GM23248 (cell line): ENCODE results near the gene THBS1. TPM values are rescaled to one million over a fixed set of nuclear protein-coding genes. Genes with fewer than 3 reads are reported as not detected.

Source experiments
- DNase-seq: peaks from one replicate; pipeline ENCODE4 v3.0.0-alpha.2; 2015
- H2AFZ ChIP-seq: fragments of 200-600 bp; sonication (generic); 2 replicates; pipeline ENCODE4 v1.6.1; 2016; ENCODE audit warnings: antibody characterized with exemption
- H3F3A ChIP-seq: fragments of 200-600 bp; sonication (generic); 2 replicates; pipeline ENCODE4 v1.6.1; 2016; ENCODE audit warnings: mild to moderate bottlenecking, antibody characterized with exemption, mixed run types; ENCODE audit not compliant: insufficient read depth
- H3K27ac ChIP-seq: fragments of 200-600 bp; sonication (generic); 2 replicates; pipeline ENCODE4 v1.5.1; 2016; ENCODE audit warnings: mild to moderate bottlenecking
- H3K27me3 ChIP-seq: fragments of 200-600 bp; sonication (generic); replicated peaks from 2 replicates; pipeline ENCODE4 v1.6.1; 2016; ENCODE audit warnings: mild to moderate bottlenecking; ENCODE audit not compliant: insufficient read depth
- H3K36me3 ChIP-seq: fragments of 200-600 bp; sonication (generic); 2 replicates; pipeline ENCODE4 v1.6.1; 2016; ENCODE audit warnings: low read depth, mild to moderate bottlenecking
- H3K4me1 ChIP-seq: fragments of 200-600 bp; sonication (generic); 2 replicates; pipeline ENCODE4 v1.6.1; 2016; ENCODE audit warnings: mild to moderate bottlenecking; ENCODE audit not compliant: insufficient read depth
- H3K4me2 ChIP-seq: fragments of 200-600 bp; sonication (generic); one replicate; pipeline ENCODE4 v1.6.1; 2016; ENCODE audit warnings: mild to moderate bottlenecking; ENCODE audit not compliant: unreplicated experiment
- H3K4me3 ChIP-seq: fragments of 200-600 bp; sonication (generic); 2 replicates; pipeline ENCODE4 v1.5.1; 2016; ENCODE audit warnings: mild to moderate bottlenecking
- H3K79me2 ChIP-seq: fragments of 200-600 bp; sonication (generic); 2 replicates; pipeline ENCODE4 v1.6.1; 2016; ENCODE audit warnings: mild to moderate bottlenecking; ENCODE audit not compliant: insufficient read depth
- H3K9ac ChIP-seq: fragments of 200-600 bp; sonication (generic); 2 replicates; pipeline ENCODE4 v1.6.1; 2016; ENCODE audit warnings: mild to moderate bottlenecking
- H3K9me2 ChIP-seq: fragments of 200-600 bp; sonication (generic); 2 replicates; pipeline ENCODE4 v1.6.1; 2016; ENCODE audit warnings: mixed run types, mild to moderate bottlenecking, moderate library complexity; ENCODE audit not compliant: insufficient read depth
- H3K9me3 ChIP-seq: fragments of 200-600 bp; sonication (generic); one replicate; pipeline ENCODE4 v1.6.1; 2017; ENCODE audit warnings: low read depth
- H4K20me1 ChIP-seq: fragments of 200-600 bp; sonication (generic); 2 replicates; pipeline ENCODE4 v1.6.0; 2016; ENCODE audit not compliant: insufficient read depth
- EZH2 ChIP-seq: fragments of 200-600 bp; sonication (generic); IDR thresholded peaks from 2 replicates; pipeline ENCODE4 v1.6.1; 2018; ENCODE audit warnings: antibody characterized with exemption, mild to moderate bottlenecking; ENCODE audit not compliant: insufficient read depth, poor library complexity, severe bottlenecking
- EZH2phosphoT487 ChIP-seq: fragments of 200-600 bp; sonication (generic); IDR thresholded peaks from 2 replicates; pipeline ENCODE4 v1.6.1; 2018; ENCODE audit warnings: antibody characterized with exemption, moderate library complexity, mild to moderate bottlenecking, low read depth; ENCODE audit not compliant: insufficient read depth
- WGBS, 2 experiments: methylation state at CpG; one replicate each; pipeline ENCODE4 v1.1.6; 2015 to 2017; ENCODE audit warnings: low lambda C conversion rate in 2 of 2, low coverage in 1 of 2; ENCODE audit errors: missing lambda C conversion rate in 2 of 2; 5-methylcytosine and 5-hydroxymethylcytosine counted together
- in situ Hi-C: fragments of 300-500 bp; cut with MboI; formaldehyde crosslinking; loops from 2 replicates; pipeline ENCODE4 v1.15.0; 2020
- polyA plus RNA-seq: library from polyadenylated mRNA; unstranded; fragments of >200 nt; fragmentation: Nextera tagmentation; extraction: Ambion mirVana; gene quantifications from 2 replicates; pipeline ENCODE4 v1.2.1, GENCODE V29; 2016
- total RNA-seq: library from RNA; depleted of rRNA; stranded (reverse); fragments of >200 nt; shearing (Covaris generic); gene quantifications from 2 replicates; pipeline ENCODE4 v1.2.3, GENCODE V29; 2014

Gene THBS1
- total and polyA plus RNA-seq, 2 experiments from 2014 or later, result 2,858 to 7,697 TPM

DNA sequence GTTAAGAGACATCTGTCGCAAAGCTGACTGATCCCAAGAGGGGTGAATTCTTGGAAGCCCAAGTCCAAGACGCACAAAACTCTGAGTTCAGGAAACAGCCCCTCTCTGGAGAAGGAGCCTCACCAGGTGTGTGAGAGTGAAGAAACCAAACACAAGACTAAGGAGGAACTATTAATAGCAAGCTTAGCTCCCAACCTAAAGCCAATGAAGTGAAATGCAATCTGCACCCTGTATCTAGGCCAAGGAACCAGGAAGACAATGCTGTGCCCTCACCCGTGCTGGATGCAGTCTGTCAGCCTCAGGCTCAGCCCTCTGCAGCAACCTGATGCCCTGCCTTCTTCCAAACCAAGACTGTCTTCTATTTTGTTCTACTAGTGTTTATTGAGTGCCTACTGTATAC, 22.5 kb upstream of the THBS1 start:
- Histone ChIP-seq H3K4me3 (no peak overlapping the region), H3K27ac (no peak overlapping the region), H3K36me3 (no peaks in the 10 kb centered on the region), H2AFZ (no peak overlapping the region; the same call in 1 of the 2 replicates), H3K4me2 (no peak overlapping the region), H3K9me3 (no peaks in the 10 kb centered on the region), H3F3A (no peaks in the 10 kb centered on the region), H3K9ac (no peak overlapping the region), H3K27me3 (no peaks in the 10 kb centered on the region), H3K79me2 (no peaks in the 10 kb centered on the region), H4K20me1 (no peaks in the 10 kb centered on the region), H3K4me1 (no peaks in the 10 kb centered on the region), H3K9me2 (no peaks in the 10 kb centered on the region)
- TF ChIP-seq EZH2phosphoT487, result no peak
- no peak for TF ChIP-seq EZH2
- in situ Hi-C loops, result no loop called here
- no peak for DNase-seq
- 69 to 77% methylated on average over 3 of the region's 3 CpGs for WGBS, 2 experiments

DNA sequence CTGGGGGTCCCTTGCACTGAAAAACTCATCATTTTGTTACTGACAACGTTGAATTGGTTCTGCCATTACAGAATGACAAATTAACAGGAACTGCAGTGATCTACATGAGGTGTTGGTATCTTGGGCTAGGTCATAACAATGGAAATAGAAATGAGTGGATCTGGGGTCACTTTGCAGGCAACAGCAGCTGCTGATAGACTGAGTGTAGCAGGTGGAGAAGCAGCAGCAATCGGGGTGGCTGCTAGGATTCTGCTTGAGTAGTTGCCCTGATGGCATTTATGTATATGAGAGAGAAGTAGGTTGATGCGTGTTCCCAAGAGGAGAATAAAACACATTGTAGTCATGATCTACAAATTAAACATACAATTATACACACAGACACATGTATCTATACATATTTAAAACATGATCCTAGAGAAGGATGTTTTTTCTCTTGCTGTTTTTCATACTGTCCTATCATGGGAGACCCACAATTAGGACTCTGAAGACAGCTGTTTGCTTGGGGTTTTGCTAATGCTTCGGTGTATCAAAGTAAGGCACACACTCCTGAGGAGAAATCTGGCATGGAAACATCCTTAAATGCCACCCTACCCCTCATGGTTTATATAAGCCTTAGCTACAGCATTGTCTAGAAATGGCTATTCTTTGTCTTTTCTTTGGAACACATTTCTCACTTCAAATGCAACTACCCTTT, 15.8 kb upstream of the THBS1 start:
- WGBS, 2 experiments, result 72 to 73% methylated on average over 4 of the region's 4 CpGs
- no peaks in the 10 kb centered on the region for H3K36me3 ChIP-seq
- H3K9me2 ChIP-seq, result no peaks in the 10 kb centered on the region
- H2AFZ ChIP-seq, result no peak overlapping the region
- no peaks in the 10 kb centered on the region for H3K9me3 ChIP-seq
- H3K4me3 ChIP-seq, result no peak overlapping the region
- H4K20me1 ChIP-seq, result no peaks in the 10 kb centered on the region
- H3K27ac ChIP-seq, result no peak overlapping the region
- TF ChIP-seq EZH2phosphoT487, result no peak
- no peak for TF ChIP-seq EZH2
- H3F3A ChIP-seq, result no peaks in the 10 kb centered on the region
- H3K4me2 ChIP-seq, result no peak overlapping the region
- H3K9ac ChIP-seq, result no peak overlapping the region
- in situ Hi-C loops, result no loop called here
- no peaks in the 10 kb centered on the region for H3K79me2 ChIP-seq
- H3K27me3 ChIP-seq, result no peaks in the 10 kb centered on the region
- DNase-seq, result no peak
- no peaks in the 10 kb centered on the region for H3K4me1 ChIP-seq

GRCh38 chr15:39565851-39566250, 15.0 kb upstream of the THBS1 start:
- peak; percentile 20 for DNase-seq
- no peaks in the 10 kb centered on the region for H3K9me3 ChIP-seq

DNA sequence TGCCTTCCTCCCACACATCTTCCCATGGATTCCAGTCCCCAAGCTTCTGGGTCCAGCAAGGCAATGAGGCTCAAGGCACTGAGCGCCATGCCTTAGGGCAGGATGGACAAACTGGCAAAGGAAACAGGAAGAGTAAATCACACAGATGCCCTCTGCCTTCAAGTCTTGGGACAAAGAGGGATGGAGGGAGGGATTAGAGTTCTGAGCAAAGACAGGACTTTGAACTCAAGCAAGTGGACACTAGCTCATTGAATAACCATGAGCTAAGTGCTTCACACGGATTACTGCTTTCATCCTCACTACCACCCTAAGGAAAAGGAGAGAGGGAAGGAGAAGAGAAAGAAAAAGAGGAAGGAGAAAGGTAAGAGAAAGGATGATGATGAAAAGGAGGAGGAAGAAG, 7.6 kb upstream of the THBS1 start:
- H2AFZ ChIP-seq, result peak overlapping the region; percentile 25; the same call in 1 of the 2 replicates
- no peaks in the 10 kb centered on the region for H3K9me3 ChIP-seq
- peaks cover 23% of the 10 kb centered on the region for H3F3A ChIP-seq
- in situ Hi-C loops, result loop anchor here (10.0 kb wide), 2 partner anchors 108 to 868 kb away; no protein-coding TSS in a partner anchor
- H3K79me2 ChIP-seq, result no peaks in the 10 kb centered on the region
- no peaks in the 10 kb centered on the region for H4K20me1 ChIP-seq
- H3K4me2 ChIP-seq, result peak overlapping the region; percentile 46
- peaks cover 29% of the 10 kb centered on the region for H3K4me1 ChIP-seq
- H3K27ac ChIP-seq, result peak overlapping the region; percentile 87
- peak overlapping the region; percentile 30; the same call in 1 of the 2 replicates for H3K4me3 ChIP-seq
- H3K36me3 ChIP-seq, result no peaks in the 10 kb centered on the region
- WGBS, 2 experiments, result 62 to 73% methylated on average over 2 of the region's 2 CpGs
- H3K27me3 ChIP-seq, result no peaks in the 10 kb centered on the region
- no peak for DNase-seq
- no peaks in the 10 kb centered on the region for H3K9me2 ChIP-seq
- TF ChIP-seq EZH2phosphoT487, result no peak
- TF ChIP-seq EZH2, result no peak
- peak overlapping the region; percentile 68 for H3K9ac ChIP-seq

More at GRCh38 chr15:39565851-39566250, 15.0 kb upstream of the THBS1 start:
- Histone ChIP-seq H3K9ac (no peak overlapping the region), H3K27ac (no peak overlapping the region), H3K36me3 (no peaks in the 10 kb centered on the region), H3K4me1 (peaks cover 4% of the 10 kb centered on the region; the same call in 1 of the 2 replicates), H3K4me2 (no peak overlapping the region), H3F3A (no peaks in the 10 kb centered on the region), H4K20me1 (no peaks in the 10 kb centered on the region), H3K27me3 (no peaks in the 10 kb centered on the region), H3K9me2 (no peaks in the 10 kb centered on the region), H3K4me3 (no peak overlapping the region), H3K79me2 (no peaks in the 10 kb centered on the region), H2AFZ (no peak overlapping the region)
- in situ Hi-C loops, result no loop called here
- 93 to 94% methylated on average over 2 of the region's 2 CpGs for WGBS, 2 experiments
- no peak for TF ChIP-seq EZH2phosphoT487
- no peak for TF ChIP-seq EZH2
